Esophagus (tissue), 2 donors: ENCODE results near the gene PTPRU. TPM values are rescaled to one million over a fixed set of nuclear protein-coding genes. Genes with fewer than 3 reads are reported as not detected.

Experiments used
- H3K27ac ChIP-seq, 2 donors: one replicate each; pipeline ENCODE4 v1.5.1; 2013; ENCODE audit warnings: low read depth in 2 of 2, mild to moderate bottlenecking in 2 of 2, inconsistent platforms in 1 of 2, low read length in 1 of 2, moderate library complexity in 1 of 2
- H3K27me3 ChIP-seq, 2 donors: one replicate each; pipeline ENCODE4 v1.6.1; 2013; ENCODE audit warnings: low read length in 2 of 2, control low read depth in 1 of 2, mild to moderate bottlenecking in 1 of 2; ENCODE audit not compliant: insufficient read depth in 2 of 2, control insufficient read depth in 1 of 2
- H3K36me3 ChIP-seq, 2 donors: one replicate each; pipeline ENCODE4 v1.6.1; 2013; ENCODE audit warnings: low read length in 1 of 2; ENCODE audit not compliant: control insufficient read depth in 2 of 2, insufficient read depth in 2 of 2
- H3K4me1 ChIP-seq, 2 donors: one replicate each; pipeline ENCODE4 v1.6.1; 2013; ENCODE audit warnings: low read length in 1 of 2; ENCODE audit not compliant: control insufficient read depth in 2 of 2, insufficient read depth in 2 of 2
- H3K4me3 ChIP-seq, 2 donors: one replicate each; pipeline ENCODE4 v1.5.1; 2013; ENCODE audit warnings: low read length in 2 of 2, mild to moderate bottlenecking in 2 of 2, low read depth in 1 of 2, moderate library complexity in 1 of 2
- H3K9me3 ChIP-seq, 2 donors: one replicate each; pipeline ENCODE4 v1.6.1; 2013; ENCODE audit warnings: mild to moderate bottlenecking in 2 of 2, low read depth in 1 of 2, low read length in 1 of 2, moderate library complexity in 1 of 2; ENCODE audit not compliant: control insufficient read depth in 2 of 2, insufficient read depth in 1 of 2
- WGBS, 2 donors: extraction: QIAGEN DNeasy Blood & Tissue Kit; methylation state at CpG; one replicate each; pipeline ENCODE4 v1.1.7; 2013; 5-methylcytosine and 5-hydroxymethylcytosine counted together
- polyA plus RNA-seq, 2 donors: library from polyadenylated mRNA; stranded (reverse); fragments of 200-250 nt; gene quantifications; one replicate each; pipeline ENCODE4 v1.2.3, GENCODE V29; 2013
- donor health status: healthy with polysubstance abuse.
- donor health status: Bipolar disorder and iron deficiency.

Gene PTPRU
- polyA plus RNA-seq, 2 donors, result 3.7 to 4.0 TPM

- WGBS, 2 donors, result 93 to 94% methylated on average over 16 to 19 of the region's 19 CpGs
Measured at GRCh38 chr1:29282135-29282923, 46.0 kb downstream of the PTPRU start.

GRCh38 chr1:29282924-29283803 is 46.8 kb downstream of the PTPRU start:
- no peaks in the 10 kb centered on the region for H3K36me3 ChIP-seq
- WGBS, 2 donors, result 40 to 48% methylated on average over 12 to 16 of the region's 16 CpGs
- H3K27me3 ChIP-seq, result no peaks in the 10 kb centered on the region
- no peak overlapping the region for H3K4me3 ChIP-seq
- H3K9me3 ChIP-seq, result no peaks in the 10 kb centered on the region
- peaks cover 0 to 2% of the 10 kb centered on the region in 2 donors for H3K4me1 ChIP-seq
- H3K27ac ChIP-seq, result no peak overlapping the region

More at GRCh38 chr1:29282135-29282923, 46.0 kb downstream of the PTPRU start:
- no peaks in the 10 kb centered on the region for H3K36me3 ChIP-seq
- peaks cover 0 to 2% of the 10 kb centered on the region in 2 donors for H3K4me1 ChIP-seq
- no peak overlapping the region for H3K4me3 ChIP-seq
- no peaks in the 10 kb centered on the region for H3K27me3 ChIP-seq
- no peak overlapping the region for H3K27ac ChIP-seq
- no peaks in the 10 kb centered on the region for H3K9me3 ChIP-seq

GRCh38 chr1:29283804-29284195 is 47.5 kb downstream of the PTPRU start:
- Histone ChIP-seq H3K4me1 (peaks cover 0 to 2% of the 10 kb centered on the region in 2 donors), H3K4me3 (no peak overlapping the region), H3K36me3 (no peaks in the 10 kb centered on the region), H3K27me3 (no peaks in the 10 kb centered on the region), H3K9me3 (no peaks in the 10 kb centered on the region), H3K27ac (no peak overlapping the region)
- 80% methylated on average over 10 of the region's 10 CpGs for WGBS, 2 donors

- H3K36me3 ChIP-seq, result no peaks in the 10 kb centered on the region
- 94 to 97% methylated on average over 8 of the region's 8 CpGs for WGBS, 2 donors
- no peak overlapping the region for H3K4me3 ChIP-seq
- no peaks in the 10 kb centered on the region for H3K9me3 ChIP-seq
- H3K27ac ChIP-seq, result no peak overlapping the region
- H3K4me1 ChIP-seq, result peaks cover 0 to 2% of the 10 kb centered on the region in 2 donors
- H3K27me3 ChIP-seq, result no peaks in the 10 kb centered on the region
Measured at GRCh38 chr1:29284286-29284960, 48.1 kb downstream of the PTPRU start.

- WGBS, 2 donors, result 82 to 84% methylated on average over 5 of the region's 5 CpGs
- no peaks in the 10 kb centered on the region for H3K36me3 ChIP-seq
- no peak overlapping the region for H3K4me3 ChIP-seq
- peaks cover 0 to 2% of the 10 kb centered on the region in 2 donors for H3K4me1 ChIP-seq
- H3K27me3 ChIP-seq, result no peaks in the 10 kb centered on the region
- H3K27ac ChIP-seq, result no peak overlapping the region
- H3K9me3 ChIP-seq, result no peaks in the 10 kb centered on the region
Measured at GRCh38 chr1:29284961-29285560, 48.7 kb downstream of the PTPRU start.

GRCh38 chr1:29285771-29286170 is 49.4 kb downstream of the PTPRU start:
- no peaks in the 10 kb centered on the region for H3K36me3 ChIP-seq
- H3K27ac ChIP-seq, result no peak overlapping the region
- H3K27me3 ChIP-seq, result no peaks in the 10 kb centered on the region
- 76 to 83% methylated on average over 7 of the region's 7 CpGs for WGBS, 2 donors
- H3K4me3 ChIP-seq, result no peak overlapping the region
- H3K9me3 ChIP-seq, result no peaks in the 10 kb centered on the region
- peaks cover 0 to 2% of the 10 kb centered on the region in 2 donors for H3K4me1 ChIP-seq

DNA sequence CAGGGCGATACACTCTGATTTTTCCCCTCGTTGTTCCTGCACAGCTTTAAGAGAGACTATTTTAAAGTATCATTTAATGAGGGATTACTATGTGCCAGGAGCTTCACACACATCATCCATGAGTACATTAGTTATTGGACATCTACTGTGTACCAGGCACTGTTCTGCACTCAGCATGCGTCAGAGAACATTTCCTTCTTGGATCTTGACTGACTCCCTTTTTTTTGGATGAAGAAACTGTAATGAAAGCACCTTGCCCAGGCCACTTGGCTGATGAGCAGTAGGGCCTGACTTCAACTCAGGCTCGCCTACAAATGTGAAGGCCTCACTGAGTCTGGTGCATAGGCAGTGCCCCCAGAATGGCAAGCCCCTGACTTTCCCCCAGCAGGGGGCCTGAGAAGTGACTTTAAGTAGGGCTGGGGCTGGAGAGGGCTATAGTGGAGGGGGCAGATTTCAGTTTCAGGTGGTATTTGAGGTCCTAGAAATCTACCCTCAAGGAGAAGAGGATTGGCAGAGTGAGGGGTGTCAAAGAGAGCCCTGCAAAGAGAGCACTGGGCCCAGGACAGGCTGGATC is 50.0 kb downstream of the PTPRU start:
- 84 to 86% methylated on average over 4 of the region's 4 CpGs for WGBS, 2 donors
- Histone ChIP-seq H3K36me3 (no peaks in the 10 kb centered on the region), H3K9me3 (no peaks in the 10 kb centered on the region), H3K4me3 (no peak overlapping the region), H3K4me1 (peaks cover 0 to 2% of the 10 kb centered on the region in 2 donors), H3K27me3 (no peaks in the 10 kb centered on the region), H3K27ac (no peak overlapping the region)

DNA sequence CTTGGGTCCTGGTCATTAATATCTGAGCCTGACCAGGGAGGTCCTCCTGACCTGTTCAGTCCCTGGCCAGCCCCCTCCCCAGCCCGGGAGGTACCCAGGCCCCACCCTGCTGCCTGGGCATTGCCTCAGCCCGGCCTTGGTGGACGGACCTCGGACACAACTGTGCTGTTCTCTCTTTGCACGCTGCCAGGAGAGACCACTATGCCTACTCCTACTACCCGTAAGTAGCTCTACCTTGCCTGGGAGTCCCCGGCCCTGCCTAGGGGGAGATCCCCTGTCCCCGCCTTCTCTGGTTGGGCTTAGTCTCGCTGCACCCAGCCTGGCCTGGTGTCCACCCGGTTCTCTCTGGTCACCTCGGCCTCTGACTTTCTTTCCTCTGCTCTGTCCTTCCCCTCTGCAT is 53.2 kb downstream of the PTPRU start:
- H3K4me3 ChIP-seq, result no peak overlapping the region
- H3K36me3 ChIP-seq, result no peaks in the 10 kb centered on the region
- WGBS, 2 donors, result 89 to 90% methylated on average over 10 to 11 of the region's 11 CpGs
- H3K9me3 ChIP-seq, result no peaks in the 10 kb centered on the region
- H3K4me1 ChIP-seq, result no peaks in the 10 kb centered on the region
- H3K27ac ChIP-seq, result no peak overlapping the region
- H3K27me3 ChIP-seq, result no peaks in the 10 kb centered on the region
